GM18909 (cell line): Measurements from ENCODE around the gene ZNF555.

Experiments
- ATAC-seq: cut with Tn5 transposase; IDR thresholded peaks from one replicate; pipeline ENCODE4 v1.9.1; 2021; ENCODE audit warnings: mild to moderate bottlenecking; ENCODE audit not compliant: unreplicated experiment, poor library complexity

The ZNF555 gene

DNA sequence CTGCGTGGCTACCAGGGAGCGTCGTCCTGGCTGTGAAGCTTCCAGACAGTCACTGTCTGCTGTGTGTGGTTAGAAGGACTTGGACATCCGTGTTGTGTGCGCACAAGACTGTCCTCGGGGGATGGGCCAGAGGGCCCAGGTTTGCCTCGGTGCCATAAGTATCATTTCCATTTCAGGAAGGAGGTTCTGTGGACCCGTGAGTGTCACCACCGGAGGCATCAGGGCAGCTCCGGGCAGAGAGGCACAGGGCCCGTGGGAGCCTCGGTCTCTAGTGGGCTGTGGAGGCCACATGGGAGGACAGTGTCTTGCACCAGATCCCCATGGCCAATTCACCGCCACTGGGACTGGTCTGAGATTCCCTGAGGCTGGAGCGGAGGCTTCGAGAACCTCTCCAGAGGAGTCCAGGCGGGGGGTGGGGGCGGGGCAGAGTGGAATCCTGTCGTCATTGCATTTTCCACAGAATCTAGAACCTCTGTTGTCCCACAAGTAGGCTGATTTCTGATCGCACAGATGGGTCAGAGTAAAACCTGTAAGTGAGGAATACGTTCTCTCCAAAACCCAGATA lies 65.4 kb downstream of the ZNF555 start:
- no peak for ATAC-seq
